Neuronal stem cell (in vitro differentiated cells): ENCODE measurements around the gene SLC35D1.

Experiments used
- DNase-seq: peaks from one replicate; pipeline ENCODE4 v3.0.0-alpha.2; 2013; ENCODE audit warnings: low spot score
- H2AFZ ChIP-seq: one replicate; pipeline ENCODE4 v1.6.1; 2013; ENCODE audit warnings: mild to moderate bottlenecking, low read length, inconsistent platforms
- H2AK5ac ChIP-seq: 2 replicates; pipeline ENCODE4 v1.6.1; 2013; ENCODE audit warnings: low read depth, mild to moderate bottlenecking, inconsistent platforms, low read length, moderate library complexity, mixed read lengths
- H2BK120ac ChIP-seq: 2 replicates; pipeline ENCODE4 v1.6.1; 2013; ENCODE audit warnings: low read depth, mild to moderate bottlenecking, inconsistent platforms, low read length, moderate library complexity, mixed read lengths
- H2BK12ac ChIP-seq: one replicate; pipeline ENCODE4 v1.6.1; 2013; ENCODE audit warnings: low read length, inconsistent platforms
- H2BK15ac ChIP-seq: 2 replicates; pipeline ENCODE4 v1.6.1; 2013; ENCODE audit warnings: mild to moderate bottlenecking, low read length, inconsistent platforms, mixed read lengths
- H2BK5ac ChIP-seq: one replicate; pipeline ENCODE4 v1.6.1; 2013; ENCODE audit warnings: inconsistent platforms, mild to moderate bottlenecking, low read length, moderate library complexity
- H3K14ac ChIP-seq: one replicate; pipeline ENCODE4 v1.6.1; 2013; ENCODE audit warnings: low read length, inconsistent platforms
- H3K18ac ChIP-seq: 2 replicates; pipeline ENCODE4 v1.6.1; 2013; ENCODE audit warnings: low read length, inconsistent platforms
- H3K23ac ChIP-seq: 2 replicates; pipeline ENCODE4 v1.6.1; 2013; ENCODE audit warnings: low read depth, mild to moderate bottlenecking, mixed read lengths, low read length, inconsistent platforms; ENCODE audit not compliant: poor library complexity
- H3K27ac ChIP-seq: replicated peaks from 3 replicates; pipeline ENCODE4 v1.5.1; 2013; ENCODE audit warnings: low read length, inconsistent platforms
- H3K27me3 ChIP-seq, 3 experiments: 2 replicates each; pipeline ENCODE4 v1.6.1; 2013; ENCODE audit warnings: low read length in 3 of 3, mild to moderate bottlenecking in 2 of 3, inconsistent platforms in 1 of 3, low read depth in 1 of 3, mixed read lengths in 1 of 3, moderate library complexity in 1 of 3; ENCODE audit not compliant: control insufficient read depth in 3 of 3, insufficient read depth in 3 of 3
- H3K36me3 ChIP-seq, 2 donors: replicated peaks in 1 of 2; 2 replicates each; pipeline ENCODE4 v1.6.1; 2013; ENCODE audit warnings: low read length in 2 of 2; ENCODE audit not compliant: control insufficient read depth in 2 of 2, insufficient read depth in 2 of 2
- H3K4ac ChIP-seq: 2 replicates; pipeline ENCODE4 v1.6.1; 2013; ENCODE audit warnings: inconsistent platforms, mild to moderate bottlenecking, low read length, moderate library complexity
- H3K4me1 ChIP-seq, 2 donors: 1 replicate in 1 of 2; 2 replicates in 1 of 2; pipeline ENCODE4 v1.6.1; 2013; ENCODE audit warnings: low read length in 2 of 2, low read depth in 1 of 2; ENCODE audit not compliant: control insufficient read depth in 2 of 2, insufficient read depth in 1 of 2
- H3K4me2 ChIP-seq: one replicate; pipeline ENCODE4 v1.6.1; 2013; ENCODE audit warnings: mild to moderate bottlenecking, low read length, inconsistent platforms; ENCODE audit not compliant: insufficient read depth, poor library complexity, severe bottlenecking
- H3K4me3 ChIP-seq, 2 donors: 2 replicates each; pipeline ENCODE4 v1.5.1; 2013; ENCODE audit warnings: low read length in 2 of 2, mild to moderate bottlenecking in 2 of 2, inconsistent platforms in 1 of 2, moderate library complexity in 1 of 2
- H3K79me1 ChIP-seq: one replicate; pipeline ENCODE4 v1.6.1; 2013; ENCODE audit warnings: low read depth, mild to moderate bottlenecking, inconsistent platforms, low read length, moderate library complexity
- H3K9ac ChIP-seq: one replicate; pipeline ENCODE4 v1.6.1; 2013; ENCODE audit warnings: mild to moderate bottlenecking, low read depth, low read length, inconsistent platforms; ENCODE audit not compliant: poor library complexity
- H3K9me3 ChIP-seq, 2 donors: replicated peaks in 1 of 2; 2 replicates each; pipeline versions ENCODE3 to v1.6.1; 2013; ENCODE audit warnings: low read length in 2 of 2, mild to moderate bottlenecking in 2 of 2, inconsistent platforms in 1 of 2, low read depth in 1 of 2, mixed read lengths in 1 of 2, moderate library complexity in 1 of 2; ENCODE audit not compliant: control insufficient read depth in 2 of 2, insufficient read depth in 1 of 2
- H4K8ac ChIP-seq: one replicate; pipeline ENCODE4 v1.6.1; 2013; ENCODE audit warnings: low read depth, mild to moderate bottlenecking, inconsistent platforms, low read length, moderate library complexity
- H4K91ac ChIP-seq: one replicate; pipeline ENCODE4 v1.6.1; 2013; ENCODE audit warnings: low read length, low read depth, mild to moderate bottlenecking, inconsistent platforms; ENCODE audit not compliant: poor library complexity
- WGBS, 2 donors: extraction: QIAGEN DNeasy Blood & Tissue Kit; methylation state at CpG; one replicate each; pipeline ENCODE4 v1.1.7; 2013; ENCODE audit warnings: missing lambda C conversion rate in 2 of 2, mixed read lengths in 1 of 2; ENCODE audit not compliant: insufficient read length in 2 of 2, insufficient replicate concordance in 1 of 2; ENCODE audit errors: extremely low coverage in 2 of 2; 5-methylcytosine and 5-hydroxymethylcytosine counted together

SLC35D1 gene

GRCh38 chr1:67052741-67053534 lies 1.0 kb downstream of the SLC35D1 start:
- H3K36me3 ChIP-seq = peaks cover 0 to 32% of the 10 kb centered on the region in 2 donors
- no peaks in the 10 kb centered on the region for H3K9me3 ChIP-seq
- H3K4ac ChIP-seq = no peak overlapping the region
- H3K4me3 ChIP-seq = peak overlapping the region; percentile 73 to 82
- peak overlapping the region; percentile 49 for H3K14ac ChIP-seq
- H4K8ac ChIP-seq = no peak overlapping the region
- H2AFZ ChIP-seq = peak overlapping the region; percentile 97
- no peak overlapping the region for H2BK15ac ChIP-seq
- peak; percentile 15 for DNase-seq
- H3K9ac ChIP-seq = peak overlapping the region; percentile 85
- WGBS, 2 donors = no CpG with 5 or more reads among the region's 25 CpGs
- H3K18ac ChIP-seq = peak overlapping the region; percentile 97
- H2BK120ac ChIP-seq = no peak overlapping the region
- H2AK5ac ChIP-seq = no peak overlapping the region
- H3K79me1 ChIP-seq = peaks cover 2% of the 10 kb centered on the region
- H3K4me2 ChIP-seq = peak overlapping the region; percentile 83
- H2BK5ac ChIP-seq = peak overlapping the region; percentile 75
- peak overlapping the region; percentile 96 for H3K27ac ChIP-seq
- H2BK12ac ChIP-seq = no peak overlapping the region
- H4K91ac ChIP-seq = no peak overlapping the region
- H3K4me1 ChIP-seq = peaks cover 2 to 21% of the 10 kb centered on the region in 2 donors
- H3K23ac ChIP-seq = no peak overlapping the region
- peaks cover 0 to 2% (median 0%) of the 10 kb centered on the region in 3 experiments for H3K27me3 ChIP-seq

DNA sequence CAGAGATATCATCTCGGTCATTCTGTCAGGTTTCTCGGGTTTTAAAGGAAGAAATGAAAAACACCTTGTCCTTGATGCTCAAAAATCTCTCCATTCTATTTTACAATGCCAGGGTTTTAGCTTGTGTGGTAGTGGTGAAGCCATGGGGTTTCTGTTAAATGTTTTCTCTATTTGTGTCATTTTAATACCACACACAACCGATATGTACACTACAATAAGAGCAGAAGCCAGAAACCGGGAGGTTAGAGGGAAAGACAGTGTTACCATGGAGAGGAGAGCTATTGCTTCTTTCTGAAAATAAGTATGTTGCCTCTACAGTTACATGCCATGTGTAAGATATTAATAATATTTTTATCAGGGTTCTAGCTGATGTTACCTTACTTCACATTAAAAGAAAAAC lies 2.8 kb downstream of the SLC35D1 start:
- H2AFZ ChIP-seq = no peak overlapping the region
- no peak overlapping the region for H3K27ac ChIP-seq
- DNase-seq = no peak
- no peak overlapping the region for H3K14ac ChIP-seq
- no peak overlapping the region for H2BK5ac ChIP-seq
- no peak overlapping the region for H2BK120ac ChIP-seq
- H3K4me3 ChIP-seq = no peak overlapping the region
- H3K23ac ChIP-seq = no peak overlapping the region
- no peak overlapping the region for H3K4me2 ChIP-seq
- H4K91ac ChIP-seq = no peak overlapping the region
- no peak overlapping the region for H4K8ac ChIP-seq
- no peak overlapping the region for H2BK15ac ChIP-seq
- H2AK5ac ChIP-seq = no peak overlapping the region
- H3K9me3 ChIP-seq = no peaks in the 10 kb centered on the region
- peaks cover 2% of the 10 kb centered on the region for H3K79me1 ChIP-seq
- no peak overlapping the region for H3K9ac ChIP-seq
- H3K27me3 ChIP-seq = peaks cover 0 to 2% (median 0%) of the 10 kb centered on the region in 3 experiments
- no peak overlapping the region for H2BK12ac ChIP-seq
- peaks cover 2 to 16% of the 10 kb centered on the region in 2 donors for H3K4me1 ChIP-seq
- H3K4ac ChIP-seq = no peak overlapping the region
- no CpG with 5 or more reads among the region's 4 CpGs for WGBS, 2 donors
- peaks cover 0 to 49% of the 10 kb centered on the region in 2 donors for H3K36me3 ChIP-seq
- H3K18ac ChIP-seq = no peak overlapping the region

GRCh38 chr1:67044631-67045270 lies 9.2 kb downstream of the SLC35D1 start:
- H2BK12ac ChIP-seq = no peak overlapping the region
- no peak overlapping the region for H3K27ac ChIP-seq
- H3K36me3 ChIP-seq = peaks cover 2 to 96% of the 10 kb centered on the region in 2 donors
- H3K9ac ChIP-seq = no peak overlapping the region
- no peak overlapping the region for H2BK15ac ChIP-seq
- peaks cover 0 to under 1% of the 10 kb centered on the region in 2 donors for H3K4me1 ChIP-seq
- no peak overlapping the region for H3K4me2 ChIP-seq
- no peak overlapping the region for H3K4ac ChIP-seq
- DNase-seq = no peak
- no CpG with 5 or more reads among the region's 4 CpGs for WGBS, 2 donors
- H4K91ac ChIP-seq = no peak overlapping the region
- no peak overlapping the region for H3K18ac ChIP-seq
- no peak overlapping the region for H3K4me3 ChIP-seq
- H2AFZ ChIP-seq = no peak overlapping the region
- no peaks in the 10 kb centered on the region for H3K9me3 ChIP-seq
- H2AK5ac ChIP-seq = no peak overlapping the region
- no peak overlapping the region for H2BK5ac ChIP-seq
- H4K8ac ChIP-seq = no peak overlapping the region
- H3K23ac ChIP-seq = no peak overlapping the region
- no peak overlapping the region for H3K14ac ChIP-seq
- H3K79me1 ChIP-seq = no peaks in the 10 kb centered on the region
- no peak overlapping the region for H2BK120ac ChIP-seq
- H3K27me3 ChIP-seq = no peaks in the 10 kb centered on the region

DNA sequence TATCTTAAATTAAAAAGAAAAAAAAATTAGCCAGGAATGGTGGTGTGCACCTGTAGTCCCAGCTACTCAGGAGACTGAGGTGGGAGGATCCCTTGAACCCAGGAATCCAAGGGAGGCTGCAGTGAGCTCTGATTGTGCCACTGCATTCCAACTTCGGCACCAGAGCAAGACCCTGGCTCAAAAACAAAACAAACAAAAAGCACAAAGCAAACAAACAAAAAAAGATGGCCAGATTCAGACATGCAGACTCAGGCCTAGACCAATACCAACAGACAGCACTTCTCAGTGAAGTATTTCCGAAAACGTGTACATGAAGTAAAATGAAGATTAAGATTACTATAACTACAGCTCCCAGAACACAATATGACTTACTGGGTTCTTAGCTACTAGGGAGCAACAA lies 10.6 kb downstream of the SLC35D1 start:
- Histone ChIP-seq H2AK5ac (no peak overlapping the region), H2BK12ac (no peak overlapping the region), H3K4me2 (no peak overlapping the region), H3K14ac (no peak overlapping the region), H3K79me1 (no peaks in the 10 kb centered on the region), H3K23ac (no peak overlapping the region), H4K91ac (no peak overlapping the region), H3K9ac (no peak overlapping the region), H3K18ac (no peak overlapping the region), H3K27ac (no peak overlapping the region), H3K27me3 (no peaks in the 10 kb centered on the region), H4K8ac (no peak overlapping the region), H2BK15ac (no peak overlapping the region), H3K9me3 (no peaks in the 10 kb centered on the region), H2BK120ac (no peak overlapping the region), H3K4me3 (no peak overlapping the region), H2AFZ (no peak overlapping the region), H3K36me3 (peaks cover 2 to 90% of the 10 kb centered on the region in 2 donors), H3K4me1 (peaks cover 0 to 11% of the 10 kb centered on the region in 2 donors), H3K4ac (no peak overlapping the region), H2BK5ac (no peak overlapping the region)
- DNase-seq = no peak
- WGBS, 2 donors = no CpG with 5 or more reads among the region's 3 CpGs
